Chondrocyte (in vitro differentiated cells): ENCODE data around the gene UNC80. TPM values are rescaled to one million over a fixed set of nuclear protein-coding genes. Genes with fewer than 3 reads are reported as not detected.

ENCODE experiments used
- DNase-seq: peaks from one replicate; pipeline ENCODE4 v3.0.0; 2021; ENCODE audit warnings: mixed read lengths, low spot score
- H3K27ac Mint-ChIP-seq: one replicate; pipeline ENCODE4 v1.8.0; 2021; ENCODE audit warnings: mild to moderate bottlenecking, moderate library complexity, mixed read lengths; ENCODE audit not compliant: unreplicated experiment
- H3K27me3 Mint-ChIP-seq: 2 replicates; pipeline ENCODE4 v1.8.0; 2021; ENCODE audit warnings: low read depth, mixed read lengths
- H3K36me3 Mint-ChIP-seq: 2 replicates; pipeline ENCODE4 v1.8.0; 2021; ENCODE audit warnings: low read depth, mixed read lengths
- H3K4me1 Mint-ChIP-seq: 2 replicates; pipeline ENCODE4 v1.8.0; 2021; ENCODE audit warnings: low read depth, mild to moderate bottlenecking, mixed read lengths
- H3K4me3 Mint-ChIP-seq: one replicate; pipeline ENCODE4 v1.8.0; 2021; ENCODE audit warnings: mild to moderate bottlenecking, moderate library complexity, mixed read lengths; ENCODE audit not compliant: unreplicated experiment
- H3K9me3 Mint-ChIP-seq: 2 replicates; pipeline ENCODE4 v1.8.0; 2021; ENCODE audit warnings: low read depth, mixed read lengths
- CTCF ChIP-seq: fragments of 200-600 bp; sonication (generic); IDR thresholded peaks from 2 replicates; pipeline ENCODE4 v1.5.0; 2021; ENCODE audit warnings: antibody characterized with exemption, mild to moderate bottlenecking, moderate library complexity
- total RNA-seq: library from RNA; stranded (reverse); gene quantifications from 3 replicates; pipeline ENCODE4 v1.2.1, GENCODE V29; 2021

UNC80 gene
- total RNA-seq, 1 donor from 2014 or later: 0.02 TPM

GRCh38 chr2:209913786-209914345 lies 142.2 kb downstream of the UNC80 start:
- H3K27me3 Mint-ChIP-seq: peaks cover 4% of the 10 kb centered on the region
- no peak overlapping the region for H3K4me3 Mint-ChIP-seq
- no peak overlapping the region for H3K27ac Mint-ChIP-seq
- no peak for TF ChIP-seq CTCF
- peaks cover 9% of the 10 kb centered on the region for H3K4me1 Mint-ChIP-seq
- no peak for DNase-seq
- H3K36me3 Mint-ChIP-seq: no peaks in the 10 kb centered on the region
- H3K9me3 Mint-ChIP-seq: peaks cover 7% of the 10 kb centered on the region

GRCh38 chr2:209917154-209917771 lies 145.6 kb downstream of the UNC80 start:
- H3K4me1 Mint-ChIP-seq: peaks cover 14% of the 10 kb centered on the region
- DNase-seq: no peak

GRCh38 chr2:209918251-209918650 lies 146.6 kb downstream of the UNC80 start:
- Mint-ChIP-seq H3K4me3 (no peak overlapping the region), H3K36me3 (no peaks in the 10 kb centered on the region), H3K27me3 (peaks cover 6% of the 10 kb centered on the region), H3K9me3 (no peaks in the 10 kb centered on the region), H3K4me1 (peaks cover 14% of the 10 kb centered on the region), H3K27ac (no peak overlapping the region)
- no peak for DNase-seq
- TF ChIP-seq CTCF: no peak

More at GRCh38 chr2:209917154-209917771, 145.6 kb downstream of the UNC80 start:
- H3K27me3 Mint-ChIP-seq: peaks cover 6% of the 10 kb centered on the region
- no peaks in the 10 kb centered on the region for H3K36me3 Mint-ChIP-seq
- no peak overlapping the region for H3K4me3 Mint-ChIP-seq
- TF ChIP-seq CTCF: no peak
- H3K27ac Mint-ChIP-seq: no peak overlapping the region
- H3K9me3 Mint-ChIP-seq: no peaks in the 10 kb centered on the region

- Mint-ChIP-seq H3K36me3 (no peaks in the 10 kb centered on the region), H3K4me3 (no peak overlapping the region), H3K27ac (no peak overlapping the region), H3K9me3 (peaks cover 3% of the 10 kb centered on the region), H3K27me3 (peaks cover 2% of the 10 kb centered on the region), H3K4me1 (peaks cover 12% of the 10 kb centered on the region)
- no peak for DNase-seq
- TF ChIP-seq CTCF: no peak
Observed at GRCh38 chr2:209922116-209922515, 150.5 kb downstream of the UNC80 start.

- Mint-ChIP-seq H3K27ac (no peak overlapping the region), H3K4me1 (peaks cover 14% of the 10 kb centered on the region), H3K4me3 (no peak overlapping the region), H3K27me3 (peaks cover 4% of the 10 kb centered on the region), H3K9me3 (peaks cover 3% of the 10 kb centered on the region), H3K36me3 (no peaks in the 10 kb centered on the region)
- TF ChIP-seq CTCF: no peak
- DNase-seq: no peak
Observed at GRCh38 chr2:209929369-209929768, 157.7 kb downstream of the UNC80 start.
